Hypothalamus (tissue), 51 donors: ENCODE data around the gene PDE9A.
"Not testable (repeated sequence)": the region's sequence is repeated elsewhere in the genome, so short reads cannot be mapped to it uniquely, and the experiment has no call there.

Experiments
- DNase-seq, 51 donors: peaks; one replicate each; lab custom pipeline; 2025; lab: John Stamatoyannopoulos, UW

Gene PDE9A

DNA sequence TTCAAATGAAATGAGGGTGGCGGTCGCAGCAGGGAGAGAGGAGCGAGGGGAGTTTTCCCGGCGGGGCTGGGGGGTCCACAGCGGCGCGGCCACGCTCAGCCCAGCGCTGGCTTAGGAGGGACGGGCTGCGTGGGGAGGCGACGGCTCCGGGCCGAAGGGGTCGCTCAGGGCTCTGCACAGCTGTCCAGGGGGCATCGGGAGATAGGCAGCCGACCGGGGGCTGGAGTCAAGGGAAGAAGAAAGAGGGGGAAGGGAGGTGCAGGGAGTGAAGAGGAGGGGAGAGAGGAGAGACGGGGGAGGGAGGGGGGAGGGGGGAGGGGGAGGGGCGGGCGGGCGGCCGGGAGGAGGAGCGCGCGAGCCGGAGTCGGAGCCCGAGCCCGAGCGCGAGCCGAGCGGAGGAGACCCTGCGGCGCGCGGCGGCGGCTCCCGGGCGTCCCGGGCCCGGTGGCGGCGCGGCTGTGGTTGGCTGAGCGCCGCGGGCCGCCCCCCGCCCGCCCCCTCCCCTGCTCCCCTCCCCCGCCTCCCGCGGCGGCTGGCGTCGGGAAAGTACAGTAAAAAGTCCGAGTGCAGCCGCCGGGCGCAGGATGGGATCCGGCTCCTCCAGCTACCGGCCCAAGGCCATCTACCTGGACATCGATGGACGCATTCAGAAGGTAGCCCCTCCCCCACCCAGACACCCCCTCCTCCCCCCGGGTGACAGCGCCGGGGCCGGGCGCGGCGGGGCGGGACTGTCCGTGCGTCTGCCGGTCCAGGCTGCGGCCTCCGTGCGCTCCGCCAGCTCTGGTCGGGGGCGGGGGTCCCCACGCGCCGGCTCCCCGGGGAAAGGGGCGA is at the start of gene PDE9A:
Gene PDE9A, plus strand, starts transcription at position 391 of the 831 bp plus-strand sequence. Its CDS starts 194 bp downstream, at position 585.
- DNase-seq = peak in 17 of 51 donors; percentile 23 to 64 (median 48)

DNA sequence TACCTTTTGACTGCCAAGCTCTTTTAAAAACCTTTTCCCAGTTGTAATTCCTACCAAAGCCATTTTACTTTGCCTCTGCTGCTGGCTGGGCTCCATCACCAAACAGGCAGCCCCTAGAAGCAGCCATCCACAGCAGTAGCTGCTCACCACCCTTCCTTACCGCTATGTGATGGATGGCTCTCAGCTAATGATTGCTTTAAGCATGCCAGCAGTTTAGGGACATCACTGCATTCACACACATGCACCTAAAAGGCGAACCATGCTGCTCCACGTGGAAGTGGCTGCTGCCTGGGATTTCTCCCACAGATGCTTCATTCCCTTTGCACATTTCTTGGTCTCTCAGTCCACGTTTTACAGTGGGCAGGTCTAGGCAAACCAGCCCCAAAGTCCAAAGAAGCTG is 46.3 kb upstream of the PDE9A start:
- no peak for DNase-seq

DNA sequence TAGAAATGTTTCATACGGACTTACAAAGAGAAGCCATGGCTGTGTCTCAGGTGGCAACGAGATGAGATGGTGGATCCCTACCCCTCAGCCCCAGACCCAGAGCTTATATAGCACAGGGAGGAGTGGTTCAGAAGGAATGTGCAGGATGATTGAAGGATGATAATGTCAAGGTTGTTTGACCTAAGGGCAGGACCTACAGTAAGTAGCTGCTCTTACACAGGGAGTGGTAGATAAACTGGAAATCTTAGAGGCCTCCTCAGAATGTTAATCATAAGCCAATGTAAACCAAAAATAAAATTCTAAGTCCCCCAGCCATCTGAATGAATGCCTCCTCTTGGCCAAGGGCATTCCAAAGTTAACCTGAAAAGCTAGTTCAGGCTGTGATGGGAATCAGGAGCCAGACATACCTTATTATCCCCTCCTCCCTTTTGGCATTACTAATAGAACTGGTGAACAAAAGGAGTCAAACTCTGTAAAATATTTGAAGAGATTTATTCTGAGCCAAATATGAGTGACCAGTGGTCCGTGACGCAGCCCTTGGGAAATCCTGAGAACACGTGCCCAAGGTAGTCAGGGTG is 45.8 kb upstream of the PDE9A start:
- DNase-seq = no peak

DNA sequence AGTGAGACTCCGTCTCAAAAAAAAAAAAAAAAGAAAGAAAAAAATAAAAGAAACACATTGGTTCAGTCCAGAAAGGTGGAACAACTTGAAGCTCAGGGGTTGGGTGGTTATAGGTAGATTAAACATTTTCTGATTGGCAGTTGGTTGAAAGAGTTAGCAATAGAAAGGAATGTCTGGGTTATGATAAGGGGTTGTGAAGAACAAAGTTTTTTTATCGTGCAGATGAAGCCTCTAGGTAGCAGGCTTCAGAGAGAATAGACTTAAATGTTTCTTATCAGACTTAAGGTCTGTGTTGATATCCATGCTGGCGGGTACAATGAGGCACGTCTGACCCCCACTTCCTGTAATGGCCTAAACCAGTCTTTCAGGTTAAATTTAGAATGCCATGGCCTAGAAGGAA is 45.0 kb upstream of the PDE9A start:
- DNase-seq = no peak

DNA sequence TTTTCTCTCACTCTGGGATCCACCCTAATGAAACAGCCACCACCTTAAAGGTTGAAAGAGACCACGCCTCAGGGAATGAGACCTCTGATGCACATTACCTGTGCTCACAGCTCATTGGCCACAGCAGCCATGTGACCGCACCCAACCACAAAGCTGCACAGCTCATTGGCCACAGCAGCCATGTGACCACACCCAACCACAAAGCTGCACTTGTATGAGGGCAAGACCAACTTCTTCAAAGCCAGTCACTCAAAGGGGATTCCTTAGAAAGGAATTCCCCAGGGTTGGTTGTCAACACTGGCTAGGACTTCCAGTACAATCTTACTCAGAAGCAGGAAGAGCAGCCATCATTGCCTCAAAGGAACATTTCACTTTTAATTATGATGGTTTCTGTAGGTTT is 43.6 kb upstream of the PDE9A start:
- DNase-seq = no peak

DNA sequence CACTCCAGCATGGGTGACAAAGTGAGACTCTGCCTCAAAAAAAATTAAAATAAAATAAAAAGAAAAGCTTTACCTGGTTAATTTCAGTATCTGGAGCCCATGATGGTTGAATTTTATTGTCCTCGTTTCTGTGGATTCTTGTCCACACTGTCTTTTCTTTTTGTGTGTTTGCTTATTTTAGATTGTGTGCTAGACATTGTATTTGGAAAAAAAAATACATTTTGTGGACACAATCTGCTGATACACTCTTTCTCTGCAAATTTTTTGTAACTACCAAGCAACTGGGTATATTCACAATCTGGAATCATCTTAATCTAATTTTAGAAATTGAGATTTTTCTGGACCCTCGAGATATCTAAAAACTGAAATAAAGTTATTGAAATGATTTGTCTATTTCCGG is 41.6 kb upstream of the PDE9A start:
- DNase-seq = no peak

DNA sequence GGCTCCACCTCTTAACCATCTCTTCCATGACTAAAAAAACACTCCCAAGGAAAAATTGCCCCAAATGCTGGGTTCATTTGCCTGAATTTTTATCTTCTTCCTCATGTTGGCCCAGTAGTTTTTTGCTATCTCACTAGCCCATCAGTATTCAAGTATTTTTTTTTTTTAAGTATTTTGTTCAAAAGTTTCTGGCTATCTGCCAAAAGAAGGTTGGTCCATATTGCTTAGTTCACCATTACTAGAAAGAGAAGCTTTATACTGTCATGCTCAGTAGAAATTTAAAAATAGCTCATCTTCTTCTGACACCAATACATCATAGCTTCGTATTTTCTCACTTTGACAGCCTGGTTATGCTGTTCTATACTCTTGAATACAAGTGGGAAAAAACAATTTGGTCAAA is 41.0 kb upstream of the PDE9A start:
- DNase-seq = no peak

DNA sequence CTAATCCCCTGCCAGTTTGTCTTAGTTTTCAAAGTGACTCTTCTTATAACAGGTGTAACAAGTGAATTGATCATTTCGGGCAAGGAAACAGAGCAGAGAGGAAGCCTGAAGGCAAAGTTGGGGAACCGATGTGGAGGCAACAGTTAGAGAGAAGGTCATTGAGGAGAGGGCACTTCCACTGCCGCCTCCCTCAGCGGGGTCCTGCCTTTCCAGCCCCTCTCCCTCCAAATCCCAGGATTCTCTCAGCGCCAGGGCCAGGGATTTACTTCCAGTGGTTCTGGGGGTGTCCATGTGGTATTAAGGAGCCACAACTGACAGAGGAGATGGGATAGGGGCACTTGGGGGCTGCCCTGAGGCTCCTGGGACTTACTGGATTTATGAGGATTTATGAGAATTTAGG is 39.7 kb upstream of the PDE9A start:
- no peak for DNase-seq

DNA sequence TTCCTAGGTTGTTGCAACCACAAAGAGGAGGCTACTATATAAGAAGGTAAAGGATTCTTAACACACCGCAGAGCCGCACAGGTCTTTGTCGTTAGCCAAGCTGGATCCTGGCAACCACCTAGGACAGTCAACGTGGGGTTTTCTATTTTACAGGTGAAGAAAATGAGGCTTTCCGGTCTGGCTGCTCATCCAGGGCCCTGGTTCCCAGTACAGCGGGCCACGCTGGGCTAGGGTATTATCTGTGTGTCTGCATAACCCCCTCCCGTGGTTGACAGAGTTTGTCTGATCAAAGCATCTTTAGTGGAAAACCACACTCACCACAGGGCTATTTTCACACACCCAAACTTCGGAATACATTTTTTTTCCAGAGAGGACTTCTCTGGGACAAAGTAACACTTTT is 39.0 kb upstream of the PDE9A start:
- no peak for DNase-seq

DNA sequence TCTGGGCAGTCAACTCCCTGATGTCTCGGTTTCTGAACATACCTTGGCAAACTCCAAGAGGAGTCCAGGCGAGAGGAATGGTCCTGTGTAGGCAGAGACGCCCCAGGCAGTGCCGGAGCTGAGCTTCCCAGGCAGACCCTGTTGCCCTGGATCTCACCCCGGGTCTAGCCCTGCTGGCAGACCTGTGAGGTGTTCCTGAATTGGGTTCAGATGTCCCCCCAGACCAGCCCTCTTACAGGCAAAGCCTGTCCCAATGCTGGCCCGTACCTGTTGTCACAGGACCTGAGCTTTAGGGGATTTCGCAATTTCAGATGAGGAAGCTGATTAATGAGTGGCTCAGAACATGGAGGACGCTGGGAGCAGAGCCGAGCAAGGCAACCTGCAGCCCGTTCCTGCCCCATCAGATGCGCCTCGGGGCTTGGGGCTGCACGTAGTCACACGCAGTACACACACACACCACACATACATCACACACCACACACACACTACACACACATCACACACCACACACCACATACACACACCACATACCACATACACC is 38.5 kb upstream of the PDE9A start:
- no peak for DNase-seq

DNA sequence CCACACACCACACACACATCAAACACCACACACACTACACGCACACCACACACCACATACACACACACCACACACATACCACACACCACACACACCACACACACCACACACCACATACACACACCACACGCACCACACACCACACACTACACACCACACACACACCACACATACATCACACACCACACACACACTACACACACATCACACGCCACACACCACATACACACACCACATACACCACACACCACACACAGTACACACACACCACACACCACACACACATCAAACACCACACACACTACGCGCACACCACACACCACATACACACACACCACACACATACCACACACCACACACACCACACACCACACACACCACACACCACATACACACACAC is 38.0 kb upstream of the PDE9A start:
- not testable (repeated sequence) for DNase-seq

DNA sequence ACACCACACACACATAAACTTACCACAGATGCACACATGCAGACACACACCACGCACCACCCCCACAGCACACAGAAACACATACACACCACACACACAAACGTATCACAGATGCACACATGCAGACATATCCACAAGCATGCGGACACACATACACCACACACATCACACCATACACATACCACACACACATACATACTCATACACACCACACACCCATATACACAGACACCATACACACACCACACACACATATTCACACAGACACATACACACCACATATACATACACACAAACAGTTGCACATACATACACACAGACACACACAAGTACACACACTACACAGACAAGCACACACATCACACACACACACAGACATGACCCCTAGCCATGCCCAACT is 37.5 kb upstream of the PDE9A start:
- no peak for DNase-seq

DNA sequence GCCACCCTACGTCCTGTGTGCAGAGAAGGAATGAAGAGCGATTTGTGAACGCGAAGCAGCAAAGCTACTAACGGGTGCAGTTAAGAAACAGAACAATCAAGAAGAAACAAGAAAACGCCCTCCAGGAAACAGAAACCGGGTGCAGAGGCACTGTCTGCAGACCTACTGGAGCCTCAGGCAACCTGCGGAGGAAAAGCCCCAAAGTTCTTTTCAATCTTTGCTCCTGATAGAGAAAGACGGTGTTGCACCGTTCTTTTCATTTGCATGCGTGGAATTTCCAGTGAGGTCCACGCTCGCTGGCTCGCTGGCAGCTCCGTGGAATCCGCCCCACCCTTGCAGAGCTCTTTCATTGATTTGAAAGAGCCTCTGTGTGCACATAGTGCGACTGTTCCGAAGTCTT is 37.0 kb upstream of the PDE9A start:
- peak in 2 of 51 donors; percentile 6 to 27 for DNase-seq

DNA sequence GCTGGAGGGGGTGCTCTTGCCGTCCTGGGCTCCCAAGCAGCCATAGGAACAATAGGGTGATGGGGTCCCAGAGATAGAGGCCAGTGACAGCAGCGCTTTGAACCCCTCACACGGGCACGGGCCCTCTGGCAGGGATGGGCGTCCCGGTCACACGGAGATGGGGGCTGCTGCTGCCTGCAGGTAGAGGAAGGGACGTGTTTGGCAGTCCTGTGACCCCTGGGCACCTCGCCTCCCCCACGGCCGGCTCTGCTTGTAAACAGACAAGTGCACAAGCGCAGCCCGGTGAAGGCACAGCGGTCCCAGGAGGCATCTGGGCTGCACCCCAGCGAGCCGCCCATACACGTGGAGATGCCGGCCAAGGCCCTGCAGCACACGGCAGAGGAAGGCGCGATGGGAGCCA is 36.5 kb upstream of the PDE9A start:
- DNase-seq = no peak

DNA sequence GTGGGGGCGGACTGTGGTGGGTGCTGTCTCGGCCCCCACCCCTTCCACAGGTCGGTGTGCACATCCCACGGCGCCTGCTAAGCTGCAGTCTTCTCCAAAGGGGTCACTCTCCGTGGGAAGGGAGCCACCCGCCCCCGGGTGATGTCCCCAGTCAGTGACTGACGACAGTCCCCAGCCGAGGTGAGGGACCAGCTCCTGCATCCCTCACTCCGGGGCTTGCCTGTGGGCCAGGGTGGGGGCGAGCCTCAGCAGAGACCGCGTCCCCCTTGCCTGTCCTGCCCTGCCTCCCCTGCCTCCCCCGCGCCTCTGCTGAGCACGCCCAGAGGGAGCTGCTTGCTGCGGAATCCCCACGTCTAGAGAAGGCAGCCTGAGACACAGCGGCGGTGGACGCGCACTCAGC is 35.9 kb upstream of the PDE9A start:
- no peak for DNase-seq

DNA sequence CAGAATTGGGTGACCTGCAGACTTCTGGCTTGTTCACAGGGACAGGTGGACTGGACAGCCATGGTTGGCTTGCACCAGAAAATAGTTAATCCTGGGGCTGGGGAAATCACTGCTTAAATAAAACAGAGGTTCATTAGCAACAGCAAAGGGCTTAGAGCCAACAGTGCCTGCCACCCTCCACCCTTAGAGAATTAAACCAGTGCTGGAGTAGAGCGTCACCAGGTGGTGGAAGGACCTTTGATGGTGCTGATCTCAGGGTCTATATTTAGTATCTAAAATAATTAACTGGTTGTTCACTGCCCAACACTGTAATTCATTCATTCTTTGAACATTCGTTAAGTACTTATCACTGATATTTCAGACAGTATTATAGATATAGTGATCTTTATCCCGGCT is 34.7 kb upstream of the PDE9A start:
- DNase-seq = no peak

DNA sequence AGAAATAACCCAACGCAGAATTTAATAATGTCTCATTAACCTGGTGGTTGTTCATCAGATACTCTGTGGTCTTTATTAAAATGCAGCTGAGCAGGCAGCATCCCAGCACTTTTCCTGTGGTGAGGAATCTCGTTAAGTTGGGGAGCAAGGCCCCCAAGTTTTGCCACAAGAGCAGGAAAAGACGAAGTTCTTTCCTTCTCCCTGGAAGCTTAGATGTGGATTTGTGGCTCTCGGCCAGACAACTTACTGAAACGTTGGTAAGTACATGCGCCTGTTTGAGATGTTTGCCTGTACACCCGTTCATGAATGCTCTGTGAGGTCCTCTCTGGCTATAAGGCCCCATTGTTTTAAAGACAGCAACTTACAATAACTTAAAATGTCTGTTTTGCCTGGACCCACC is 34.3 kb upstream of the PDE9A start:
- no peak for DNase-seq

DNA sequence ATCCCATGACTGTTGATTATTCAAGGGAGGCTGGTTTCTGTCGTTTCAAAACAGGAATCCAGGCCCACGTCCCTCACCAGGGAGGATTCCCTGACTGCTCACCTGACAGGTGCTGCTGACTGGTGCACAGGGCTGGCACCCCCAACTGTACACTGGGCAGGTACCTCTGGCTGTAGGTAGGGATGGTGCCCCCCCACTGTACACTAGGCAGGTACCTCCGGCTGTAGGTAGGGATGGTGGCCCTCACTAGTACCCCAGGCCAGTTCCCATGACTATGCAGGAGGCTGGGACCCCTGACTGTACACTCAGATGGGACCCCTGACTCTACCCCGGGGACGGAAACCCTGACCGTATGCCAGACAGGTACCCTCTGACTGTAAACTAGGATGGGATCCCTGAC is 33.6 kb upstream of the PDE9A start:
- DNase-seq = no peak

DNA sequence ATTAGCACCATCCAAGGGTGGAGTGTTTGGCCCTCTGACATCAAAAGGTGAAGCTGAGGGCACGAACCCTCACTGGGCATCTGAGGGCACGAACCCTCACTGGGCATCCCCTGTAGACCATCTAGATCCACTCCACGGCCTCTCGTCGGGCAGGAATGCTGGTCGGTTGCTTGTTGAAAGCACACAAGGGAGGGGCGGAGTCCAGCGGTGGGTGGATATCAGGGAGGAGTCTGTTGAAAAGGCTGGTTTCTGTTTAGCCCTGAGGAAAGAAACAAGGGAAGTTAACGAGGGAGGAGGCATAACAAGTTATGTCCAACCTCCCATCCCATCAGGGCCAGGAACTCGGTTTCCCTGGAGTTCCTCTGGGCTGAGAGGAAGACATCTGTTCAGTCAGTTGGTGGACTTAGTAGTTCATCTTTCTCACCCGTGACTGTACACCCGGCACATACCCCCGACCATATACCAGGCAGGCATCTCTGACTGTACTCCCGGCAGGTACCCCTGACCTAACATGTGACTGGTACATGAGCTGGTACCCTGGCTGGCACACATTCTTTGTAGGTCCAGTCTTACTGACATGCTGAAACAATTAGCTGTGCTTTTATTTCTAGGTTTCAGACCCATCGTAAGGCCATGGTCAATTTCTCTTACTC is 32.1 kb upstream of the PDE9A start:
- peak in 1 of 51 donors; percentile 36 for DNase-seq

DNA sequence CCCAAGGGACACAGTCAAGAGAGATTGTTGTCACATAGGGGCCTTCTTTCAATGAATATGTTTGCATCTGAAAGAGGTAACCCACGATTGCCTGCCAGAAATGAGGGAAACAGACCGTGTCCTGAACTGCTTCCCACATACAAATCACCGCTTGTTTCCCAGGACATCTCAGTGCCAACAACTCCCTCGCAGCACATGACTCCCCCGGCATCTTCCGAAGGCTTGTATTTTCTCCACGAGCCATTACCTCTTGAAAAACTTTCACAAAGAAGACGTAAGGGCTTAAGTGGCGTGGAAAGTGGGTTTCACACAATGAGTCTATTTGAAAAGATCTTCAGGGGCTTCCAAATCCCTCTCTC is 31.6 kb upstream of the PDE9A start:
- DNase-seq = peak in 11 of 51 donors; percentile 11 to 36 (median 18)

DNA sequence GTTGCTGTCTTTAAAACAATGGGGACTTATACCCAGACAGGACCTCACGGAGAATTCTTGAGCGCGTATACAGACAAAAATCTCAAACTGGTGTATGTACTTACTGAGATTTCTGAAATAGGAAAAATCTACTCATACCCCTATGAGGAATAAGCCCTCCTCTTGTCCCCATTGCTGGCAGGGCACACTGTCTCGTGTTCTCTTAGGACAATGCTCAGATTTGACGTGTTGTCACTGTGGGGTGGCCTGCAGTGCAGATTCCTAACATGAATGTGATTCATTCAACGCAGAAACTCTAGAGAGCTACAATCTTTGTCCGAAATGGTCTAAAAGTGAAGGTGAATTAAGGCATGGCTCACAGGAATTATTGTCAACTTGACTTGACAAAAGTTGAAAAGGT is 31.1 kb upstream of the PDE9A start:
- DNase-seq = no peak

DNA sequence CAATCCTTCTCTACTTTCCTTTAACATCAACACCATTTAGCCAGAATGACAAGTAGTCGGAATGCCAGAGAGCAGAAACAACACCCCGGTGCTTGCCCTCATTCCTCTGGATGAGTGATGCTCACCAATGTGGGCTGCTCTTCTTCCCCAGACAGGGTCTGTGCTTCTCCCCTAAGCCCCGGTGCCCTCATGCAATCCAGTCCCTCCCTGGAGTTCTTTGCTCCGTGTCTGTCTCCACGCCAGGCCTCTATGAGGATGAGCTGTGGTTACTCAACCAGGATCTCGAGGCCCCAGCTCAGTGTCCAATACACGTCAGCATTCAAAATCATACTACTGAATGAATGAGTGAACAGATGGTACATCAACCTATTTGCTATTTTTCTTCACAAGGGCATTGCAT is 29.7 kb upstream of the PDE9A start:
- no peak for DNase-seq
